Stomach smooth muscle (tissue), 2 donors: ENCODE results near the gene ING5.

Experiments
- H3K27ac ChIP-seq: one replicate; pipeline ENCODE4 v1.7.0; 2013; ENCODE audit warnings: mild to moderate bottlenecking, low read length, inconsistent platforms
- H3K27me3 ChIP-seq, 2 donors: one replicate each; pipeline ENCODE4 v1.7.0; 2013; ENCODE audit warnings: low read length in 2 of 2; ENCODE audit not compliant: insufficient read depth in 2 of 2, control insufficient read depth in 1 of 2
- H3K36me3 ChIP-seq, 2 donors: one replicate each; pipeline ENCODE4 v1.7.0; 2013; ENCODE audit warnings: low read length in 2 of 2; ENCODE audit not compliant: control insufficient read depth in 2 of 2, insufficient read depth in 2 of 2
- H3K4me1 ChIP-seq: one replicate; pipeline ENCODE4 v1.7.0; 2013; ENCODE audit warnings: low read length; ENCODE audit not compliant: control insufficient read depth, insufficient read depth
- H3K4me3 ChIP-seq, 2 donors: one replicate each; pipeline ENCODE4 v1.7.0; 2013; ENCODE audit warnings: low read length in 2 of 2
- H3K9ac ChIP-seq, 2 donors: one replicate each; pipeline ENCODE4 v1.7.0; 2013; ENCODE audit warnings: low read length in 2 of 2, mild to moderate bottlenecking in 1 of 2
- H3K9me3 ChIP-seq, 2 donors: one replicate each; pipeline ENCODE4 v1.7.0; 2013; ENCODE audit warnings: low read length in 2 of 2; ENCODE audit not compliant: control insufficient read depth in 2 of 2
- donor health status: healthy.
- donor health status: Pancreatic carcinoma.

Gene ING5

GRCh38 chr2:241673189-241673663 is 28.6 kb upstream of the ING5 start:
- no peak overlapping the region for H3K4me3 ChIP-seq
- peaks cover 29 to 36% of the 10 kb centered on the region in 2 donors for H3K36me3 ChIP-seq
- peaks cover 5% of the 10 kb centered on the region for H3K4me1 ChIP-seq
- H3K27ac ChIP-seq = no peak overlapping the region
- no peaks in the 10 kb centered on the region for H3K9me3 ChIP-seq
- no peak overlapping the region for H3K9ac ChIP-seq
- H3K27me3 ChIP-seq = no peaks in the 10 kb centered on the region

GRCh38 chr2:241673797-241674725 is 27.8 kb upstream of the ING5 start:
- Histone ChIP-seq H3K27ac (no peak overlapping the region), H3K36me3 (peaks cover 25 to 34% of the 10 kb centered on the region in 2 donors), H3K9ac (no peak overlapping the region)

GRCh38 chr2:241675885-241676284 is 26.0 kb upstream of the ING5 start:
- Histone ChIP-seq H3K27ac (no peak overlapping the region), H3K4me1 (peaks cover 5% of the 10 kb centered on the region), H3K9me3 (no peaks in the 10 kb centered on the region), H3K4me3 (no peak overlapping the region), H3K27me3 (no peaks in the 10 kb centered on the region), H3K36me3 (peaks cover 14 to 27% of the 10 kb centered on the region in 2 donors), H3K9ac (no peak overlapping the region)

More at GRCh38 chr2:241673797-241674725, 27.8 kb upstream of the ING5 start:
- Histone ChIP-seq H3K9me3 (no peaks in the 10 kb centered on the region), H3K27me3 (no peaks in the 10 kb centered on the region), H3K4me3 (no peak overlapping the region), H3K4me1 (peaks cover 5% of the 10 kb centered on the region)

GRCh38 chr2:241676665-241677064 is 25.2 kb upstream of the ING5 start:
- peaks cover 13 to 26% of the 10 kb centered on the region in 2 donors for H3K36me3 ChIP-seq
- no peak overlapping the region for H3K27ac ChIP-seq

GRCh38 chr2:241677392-241677791 is 24.4 kb upstream of the ING5 start:
- Histone ChIP-seq H3K9ac (no peak overlapping the region), H3K27me3 (no peaks in the 10 kb centered on the region), H3K4me3 (no peak overlapping the region), H3K36me3 (peaks cover 9 to 27% of the 10 kb centered on the region in 2 donors), H3K4me1 (peaks cover 8% of the 10 kb centered on the region), H3K27ac (no peak overlapping the region), H3K9me3 (no peaks in the 10 kb centered on the region)

More at GRCh38 chr2:241676665-241677064, 25.2 kb upstream of the ING5 start:
- Histone ChIP-seq H3K9me3 (no peaks in the 10 kb centered on the region), H3K27me3 (no peaks in the 10 kb centered on the region), H3K4me3 (no peak overlapping the region), H3K9ac (no peak overlapping the region), H3K4me1 (peaks cover 8% of the 10 kb centered on the region)

DNA sequence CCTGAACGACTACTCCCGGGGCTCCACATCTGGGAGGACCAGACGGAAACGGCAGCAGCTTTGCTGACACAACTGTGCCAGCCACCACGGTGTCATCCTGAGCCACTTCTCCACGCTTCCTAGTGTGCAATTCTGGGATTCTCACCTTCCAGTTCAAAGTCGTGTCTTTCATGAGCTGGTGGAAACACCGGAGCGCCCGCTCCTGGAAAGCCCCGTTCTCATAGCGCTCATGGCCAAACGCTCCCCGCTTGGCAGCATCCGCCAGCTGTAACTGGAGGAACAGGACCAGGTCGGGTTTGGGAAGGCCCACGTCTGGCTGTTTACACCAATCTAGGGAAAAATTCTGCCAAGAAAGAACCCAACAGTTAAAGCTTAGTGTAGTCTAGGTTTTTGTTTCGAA is 23.5 kb upstream of the ING5 start:
- H3K4me1 ChIP-seq = peaks cover 8% of the 10 kb centered on the region
- no peak overlapping the region for H3K9ac ChIP-seq
- H3K27ac ChIP-seq = no peak overlapping the region
- no peaks in the 10 kb centered on the region for H3K27me3 ChIP-seq
- H3K36me3 ChIP-seq = peaks cover 9 to 27% of the 10 kb centered on the region in 2 donors
- H3K9me3 ChIP-seq = no peaks in the 10 kb centered on the region
- H3K4me3 ChIP-seq = no peak overlapping the region

DNA sequence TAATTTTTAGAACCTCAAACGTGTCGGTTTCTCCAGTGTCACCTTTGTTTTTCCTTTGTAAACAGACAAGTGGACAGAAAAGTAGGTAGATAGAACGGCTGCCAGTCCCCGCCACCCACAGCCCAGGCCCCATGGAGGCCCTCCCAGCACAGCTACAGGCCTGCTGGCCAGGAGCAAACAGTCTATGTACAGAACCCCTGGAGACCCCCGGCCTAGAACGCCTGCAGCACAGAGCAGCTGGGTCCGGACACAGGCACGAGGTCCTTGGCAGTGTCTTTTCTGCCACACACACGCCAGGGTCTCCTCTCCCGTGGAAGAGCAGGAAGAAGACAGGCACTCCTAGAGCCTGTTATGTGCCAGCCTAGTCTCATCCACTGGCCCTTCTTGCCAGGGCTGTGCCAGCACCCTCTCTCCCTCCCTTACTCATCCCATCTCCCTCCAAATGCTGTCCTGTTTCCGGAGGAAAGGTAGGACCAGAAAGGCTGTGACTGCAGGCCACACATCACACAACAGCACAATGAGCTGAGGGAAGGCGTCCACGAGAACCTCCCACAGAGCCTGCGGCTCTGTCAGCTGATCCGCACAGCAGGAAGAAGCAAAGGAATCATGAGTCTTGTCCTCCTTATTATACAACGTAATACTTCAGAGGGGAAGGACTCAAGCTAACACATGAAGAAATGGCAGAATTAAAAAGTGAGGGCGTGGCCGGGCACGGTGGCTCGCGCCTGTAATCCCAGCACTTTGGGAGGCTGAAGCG is 22.9 kb upstream of the ING5 start:
- Histone ChIP-seq H3K4me3 (no peak overlapping the region), H3K36me3 (peaks cover 9 to 26% of the 10 kb centered on the region in 2 donors), H3K9ac (no peak overlapping the region), H3K27ac (no peak overlapping the region), H3K4me1 (peaks cover 7% of the 10 kb centered on the region), H3K27me3 (no peaks in the 10 kb centered on the region), H3K9me3 (no peaks in the 10 kb centered on the region)

DNA sequence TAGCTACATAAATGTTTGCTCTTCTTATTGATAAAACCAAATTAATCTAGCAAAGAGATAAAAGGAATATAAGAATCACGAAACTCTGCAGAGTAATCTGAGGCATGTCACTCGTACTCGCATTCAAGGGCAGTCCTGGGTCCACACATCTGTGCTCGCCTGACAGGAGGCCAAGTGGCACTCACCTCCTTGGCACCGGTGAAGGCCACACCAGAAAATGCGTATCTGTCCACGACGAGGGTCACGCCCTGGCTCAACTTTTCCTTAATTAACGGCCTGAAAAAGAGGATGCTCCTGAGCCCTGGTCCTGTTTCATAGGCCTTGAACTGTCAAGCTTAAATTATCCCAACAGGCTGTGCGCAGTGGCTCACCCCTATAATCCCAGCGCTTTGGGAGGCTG is 21.8 kb upstream of the ING5 start:
- H3K9ac ChIP-seq = no peak overlapping the region
- no peaks in the 10 kb centered on the region for H3K27me3 ChIP-seq
- H3K9me3 ChIP-seq = no peaks in the 10 kb centered on the region
- H3K4me3 ChIP-seq = no peak overlapping the region
- peaks cover 3% of the 10 kb centered on the region for H3K4me1 ChIP-seq
- peaks cover 9 to 21% of the 10 kb centered on the region in 2 donors for H3K36me3 ChIP-seq
- H3K27ac ChIP-seq = no peak overlapping the region

GRCh38 chr2:241680827-241681599 is 20.8 kb upstream of the ING5 start:
- Histone ChIP-seq H3K9me3 (no peaks in the 10 kb centered on the region), H3K27ac (peak overlapping the region; percentile 6), H3K36me3 (peaks cover 11 to 21% of the 10 kb centered on the region in 2 donors), H3K27me3 (no peaks in the 10 kb centered on the region), H3K4me3 (no peak overlapping the region), H3K4me1 (peaks cover 10% of the 10 kb centered on the region), H3K9ac (no peak overlapping the region)

DNA sequence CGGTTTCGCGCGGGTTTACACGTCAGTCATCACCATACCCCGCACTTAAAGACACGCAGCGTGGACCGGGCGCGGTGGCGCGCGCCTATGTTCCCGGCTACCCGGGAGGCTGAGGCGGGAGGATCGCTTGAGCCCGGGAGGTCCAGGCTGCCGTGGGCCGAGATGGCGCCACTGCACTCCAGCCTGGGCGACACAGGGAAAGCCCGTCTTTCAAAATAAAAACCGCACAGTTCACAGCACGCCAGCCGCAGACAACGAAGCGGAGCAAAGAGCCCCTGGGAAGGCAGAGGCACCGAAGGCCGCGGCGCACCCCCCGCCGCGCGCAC is 15.6 kb upstream of the ING5 start:
- H3K9me3 ChIP-seq = no peaks in the 10 kb centered on the region

More for the DNA sequence above, 15.6 kb upstream of the ING5 start:
- no peaks in the 10 kb centered on the region for H3K27me3 ChIP-seq
- H3K4me1 ChIP-seq = peaks cover 19% of the 10 kb centered on the region
- H3K9ac ChIP-seq = peak overlapping the region; percentile 52 to 60
- H3K36me3 ChIP-seq = peaks cover 8 to 11% of the 10 kb centered on the region in 2 donors
- H3K4me3 ChIP-seq = peak overlapping the region; percentile 80 to 92
- no peak overlapping the region for H3K27ac ChIP-seq
